Measurements from ENCODE around the gene LHFPL3. TPM values are rescaled to one million over a fixed set of nuclear protein-coding genes. Genes with fewer than 3 reads are reported as not detected.

Gene LHFPL3
- total RNA-seq, 1 donor from 2014 or later = not detected

DNA sequence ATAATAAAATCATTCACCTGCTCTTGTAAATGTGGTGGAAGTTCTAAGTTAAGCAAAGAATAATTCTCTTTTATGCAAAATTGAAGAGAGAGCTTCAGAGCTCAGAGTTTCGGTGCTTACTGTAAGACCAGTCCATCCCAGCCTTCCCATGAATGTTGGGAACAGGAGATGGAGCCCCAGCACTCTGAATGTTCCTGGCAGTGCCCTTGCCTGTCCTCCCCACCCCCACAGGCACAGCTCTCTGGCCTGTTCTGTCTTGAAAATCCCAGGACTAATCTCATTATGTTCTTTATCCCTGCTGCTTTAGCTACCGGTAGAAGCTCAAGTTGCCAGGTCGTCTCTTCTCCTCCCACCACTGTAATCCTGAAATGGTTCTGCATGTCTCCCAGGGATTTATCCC lies 29.1 kb upstream of the LHFPL3 start:
- H3K4me3 ChIP-seq (ENCODE audit: low read depth, low read length) = no peak overlapping the region
- TF ChIP-seq, protein P1, sequence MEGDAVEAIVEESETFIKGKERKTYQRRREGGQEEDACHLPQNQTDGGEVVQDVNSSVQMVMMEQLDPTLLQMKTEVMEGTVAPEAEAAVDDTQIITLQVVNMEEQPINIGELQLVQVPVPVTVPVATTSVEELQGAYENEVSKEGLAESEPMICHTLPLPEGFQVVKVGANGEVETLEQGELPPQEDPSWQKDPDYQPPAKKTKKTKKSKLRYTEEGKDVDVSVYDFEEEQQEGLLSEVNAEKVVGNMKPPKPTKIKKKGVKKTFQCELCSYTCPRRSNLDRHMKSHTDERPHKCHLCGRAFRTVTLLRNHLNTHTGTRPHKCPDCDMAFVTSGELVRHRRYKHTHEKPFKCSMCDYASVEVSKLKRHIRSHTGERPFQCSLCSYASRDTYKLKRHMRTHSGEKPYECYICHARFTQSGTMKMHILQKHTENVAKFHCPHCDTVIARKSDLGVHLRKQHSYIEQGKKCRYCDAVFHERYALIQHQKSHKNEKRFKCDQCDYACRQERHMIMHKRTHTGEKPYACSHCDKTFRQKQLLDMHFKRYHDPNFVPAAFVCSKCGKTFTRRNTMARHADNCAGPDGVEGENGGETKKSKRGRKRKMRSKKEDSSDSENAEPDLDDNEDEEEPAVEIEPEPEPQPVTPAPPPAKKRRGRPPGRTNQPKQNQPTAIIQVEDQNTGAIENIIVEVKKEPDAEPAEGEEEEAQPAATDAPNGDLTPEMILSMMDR (conservative IDR thresholded peaks at IDR 0.05; ENCODE audit: low read depth, low read length) = no peak
- DNase-seq (ENCODE audit: low read depth) = no peak

DNA sequence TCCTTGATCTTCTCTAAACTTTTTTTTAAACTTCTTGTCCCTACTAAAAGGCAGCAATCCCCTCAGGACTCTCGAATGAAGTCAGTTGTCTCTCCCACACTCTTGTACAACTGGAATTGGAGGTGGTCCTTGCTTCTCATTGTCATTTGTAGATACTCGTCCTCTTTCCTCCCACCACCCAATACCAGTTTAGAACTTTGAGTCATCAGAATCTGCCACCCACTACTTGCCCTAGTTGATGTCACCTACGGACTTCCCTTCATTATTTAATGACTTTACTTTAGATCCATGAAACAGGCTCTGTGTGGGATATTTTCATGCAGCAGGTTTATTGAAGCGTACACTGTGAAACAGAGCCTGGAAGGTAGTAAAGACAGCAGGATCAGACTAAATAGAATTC lies 28.6 kb upstream of the LHFPL3 start:
- H3K4me3 ChIP-seq (ENCODE audit: low read depth, low read length) = no peak overlapping the region
- TF ChIP-seq, protein P1 (conservative IDR thresholded peaks at IDR 0.05; ENCODE audit: low read depth, low read length) = no peak
- DNase-seq (ENCODE audit: low read depth) = no peak

DNA sequence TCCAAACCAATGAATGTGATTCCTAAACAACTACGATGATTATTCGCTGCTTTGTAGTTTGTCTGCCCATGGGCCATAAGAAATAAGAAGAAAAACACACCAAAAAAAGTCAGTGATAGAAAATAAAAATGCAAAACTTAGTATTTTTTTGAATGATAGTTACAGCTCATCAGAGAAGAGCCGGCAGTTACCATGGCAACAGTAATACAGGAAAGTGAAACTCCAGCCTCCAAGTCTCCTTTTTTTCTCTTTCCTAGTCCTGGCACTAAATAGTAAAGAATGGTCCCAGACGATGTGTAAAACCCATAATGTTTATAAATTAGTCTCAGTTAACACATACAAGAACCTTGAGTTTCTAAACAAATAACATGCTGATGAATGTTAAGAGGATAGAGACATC lies 21.6 kb upstream of the LHFPL3 start:
- H3K4me3 ChIP-seq (ENCODE audit: low read depth, low read length) = no peak overlapping the region
- TF ChIP-seq, protein P1 (conservative IDR thresholded peaks at IDR 0.05; ENCODE audit: low read depth, low read length) = no peak
- no peak for DNase-seq (ENCODE audit: low read depth)

DNA sequence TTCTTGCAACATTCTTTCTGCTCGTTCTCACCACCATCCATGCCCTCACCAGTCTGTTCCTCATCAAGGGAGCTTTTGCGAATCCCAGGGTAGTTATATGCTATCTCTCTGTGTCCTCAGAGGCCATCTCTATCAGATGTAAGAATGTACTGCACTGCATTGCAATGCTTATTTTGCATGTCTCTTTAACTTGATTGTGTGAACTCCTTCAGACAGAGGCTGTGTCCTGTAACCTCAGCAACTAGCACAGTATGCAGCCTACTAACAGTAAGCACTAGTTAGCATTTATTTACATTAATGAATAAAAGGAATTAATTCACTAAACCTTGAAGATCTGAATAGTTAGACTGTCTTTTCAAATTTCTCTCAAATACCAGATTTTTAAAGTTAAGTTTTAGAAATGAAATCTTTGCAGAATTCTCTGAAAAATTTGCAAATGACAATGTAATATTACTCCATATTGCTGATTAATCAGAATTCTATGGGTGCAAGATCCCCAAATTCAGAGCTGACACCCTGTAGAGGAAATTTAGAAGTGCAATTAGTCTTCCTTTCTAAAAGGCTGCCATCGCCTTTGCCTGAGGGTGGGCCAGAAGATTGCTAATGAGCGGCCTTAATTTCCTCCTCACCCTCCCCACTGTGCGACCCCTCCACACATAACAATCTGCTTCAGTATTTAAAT lies 10.3 kb upstream of the LHFPL3 start:
- no peak for DNase-seq (ENCODE audit: low read depth)
- no peak overlapping the region for H3K4me3 ChIP-seq (ENCODE audit: low read depth, low read length)
- TF ChIP-seq, protein P1 (conservative IDR thresholded peaks at IDR 0.05; ENCODE audit: low read depth, low read length) = no peak

DNA sequence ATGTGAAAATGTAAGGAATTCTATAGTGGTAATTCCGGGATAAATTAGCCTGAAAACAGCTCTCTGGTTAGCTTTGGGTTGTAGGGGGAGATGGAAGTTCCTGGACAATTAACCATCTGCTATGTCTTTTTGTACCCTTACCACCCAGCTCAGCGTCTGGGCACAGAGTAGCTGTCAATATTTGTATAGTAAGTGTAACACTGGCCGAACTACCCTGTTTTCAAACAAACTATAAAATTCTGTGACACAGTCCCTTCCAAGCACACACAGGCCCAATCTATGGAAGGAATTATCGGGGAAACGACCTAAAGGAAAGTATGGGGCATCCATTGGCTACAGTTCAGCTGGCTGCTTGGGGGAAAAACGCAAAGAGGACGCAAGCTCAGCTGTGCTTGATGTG lies 869 bp upstream of the LHFPL3 start:
- DNase-seq (ENCODE audit: low read depth) = no peak
- TF ChIP-seq, protein P1 (conservative IDR thresholded peaks at IDR 0.05; ENCODE audit: low read depth, low read length) = no peak
- H3K4me3 ChIP-seq (ENCODE audit: low read depth, low read length) = no peak overlapping the region

DNA sequence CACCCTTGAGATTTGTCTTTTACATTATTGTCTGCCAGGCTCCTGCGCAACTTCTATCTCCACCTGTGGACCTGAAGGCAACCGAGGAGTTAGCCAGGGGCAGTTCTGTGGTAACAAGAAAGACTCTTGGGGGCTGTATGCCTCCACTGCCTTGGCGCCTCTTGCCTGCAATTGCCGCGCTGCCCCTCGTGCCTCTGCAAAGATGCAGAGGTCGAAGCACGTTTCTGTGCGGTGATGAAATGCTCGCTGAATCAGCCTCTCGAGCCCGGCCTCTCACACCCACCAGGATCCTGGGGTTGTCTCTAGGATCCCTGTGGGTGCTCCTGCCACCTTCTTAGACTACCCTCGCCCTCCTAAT lies 486 bp upstream of the LHFPL3 start:
- no peak overlapping the region for H3K4me3 ChIP-seq (ENCODE audit: low read depth, low read length)
- DNase-seq (ENCODE audit: low read depth) = no peak
- TF ChIP-seq, protein P1 (conservative IDR thresholded peaks at IDR 0.05; ENCODE audit: low read depth, low read length) = no peak

Data from epithelial cell of proximal tubule (primary cell).